Ovary (tissue), 9 donors: ENCODE results near the gene GPR78. TPM values are rescaled to one million over a fixed set of nuclear protein-coding genes. Genes with fewer than 3 reads are reported as not detected.

ENCODE experiments used
- DNase-seq, 5 donors: peaks; one replicate each; pipeline ENCODE4 v3.0.0-alpha.2; 2019 to 2020
- H3K27ac ChIP-seq, 2 donors: fragments of 200-600 bp; one replicate each; pipeline versions ENCODE4 v1.5.1 to v1.8.0; 2019 to 2022
- H3K27me3 ChIP-seq: fragments of 200-600 bp; one replicate; pipeline ENCODE4 v1.8.0; 2022
- H3K36me3 ChIP-seq: fragments of 200-600 bp; sonication (generic); one replicate; pipeline ENCODE4 v1.5.1; 2019
- H3K4me1 ChIP-seq: one replicate; pipeline ENCODE4 v1.8.1; 2013; ENCODE audit warnings: mild to moderate bottlenecking, moderate library complexity; ENCODE audit not compliant: insufficient read depth
- H3K4me3 ChIP-seq: fragments of 200-600 bp; sonication (generic); one replicate; pipeline ENCODE4 v1.5.1; 2017
- H3K9me3 ChIP-seq, 2 donors: fragments of 200-600 bp in 1 of 2; sonication (generic) in 1 of 2; one replicate each; pipeline versions ENCODE4 v1.5.1 to v1.8.1; 2013 to 2019; ENCODE audit warnings: mild to moderate bottlenecking in 1 of 2, moderate library complexity in 1 of 2
- CTCF ChIP-seq, 3 donors: fragments of 450-650 bp in 2 of 3; fragments of 200-600 bp in 1 of 3; IDR thresholded peaks; one replicate each; pipeline versions ENCODE4 v1.5.1 to v1.8.0; 2016 to 2022; ENCODE audit warnings: antibody characterized with exemption in 3 of 3, mild to moderate bottlenecking in 1 of 3
- EP300 ChIP-seq: sonication (generic); formaldehyde crosslinking; IDR thresholded peaks from one replicate; pipeline ENCODE4 v1.6.1; 2017; ENCODE audit warnings: antibody characterized with exemption
- POLR2A ChIP-seq: fragments of 450-650 bp; IDR thresholded peaks from one replicate; pipeline ENCODE4 v1.6.1; 2017; ENCODE audit warnings: antibody characterized with exemption, mild to moderate bottlenecking, moderate library complexity
- WGBS, 3 donors: extraction: QIAGEN DNeasy Blood & Tissue Kit in 1 of 3; methylation state at CpG; one replicate each; pipeline versions ENCODE4 v1.1.5 to v1.1.7; 2013 to 2017; 5-methylcytosine and 5-hydroxymethylcytosine counted together
- intact Hi-C, 4 donors: fragments of 100-400 bp; cut with DNase I; formaldehyde crosslinking; loops; one replicate each; pipeline versions ENCODE4 v1.11.0 to v1.15.1; 2022 to 2023
- polyA plus RNA-seq, 2 donors: library from polyadenylated mRNA; stranded (reverse); fragments of 200-250 nt in 1 of 2; fragments of 350-450 nt in 1 of 2; fragmentation: Illumina TruSeq in 1 of 2; extraction: RNeasy Lipid Tissue Mini Kit (QIAGEN cat#74804) in 1 of 2; gene quantifications; one replicate each; pipeline ENCODE4 v1.2.3, GENCODE V29; 2013 to 2014
- total RNA-seq, 7 donors: library from RNA; depleted of rRNA in 2 of 7; stranded (reverse); fragments of >200 nt in 2 of 7; fragmentation: NEBNext Ultra II Directional in 3 of 7; extraction: Animal tissue kit (Norgen Biotek cat#: 25700) in 3 of 7; gene quantifications; one replicate each; pipeline versions ENCODE4 v1.1.0 to v1.2.4, GENCODE V29; 2016 to 2023
- donor health status: DM: no; HTN: no; CAD: no; lungs with moderate emphysema.
- donor health status: DM: no; HTN: no; CAD: no.
- donor health status: Bipolar disorder and iron deficiency.
- donor health status: DM: yes; HTN: yes; CAD: no.
- donor health status: DM: no; HTN: no; CAD: no.
- donor health status: DM: yes; HTN: yes; CAD: no.

GPR78 gene
- total and polyA plus RNA-seq, 9 donors, result 1.0 to 14.7 (median 5.4) TPM

- no peak overlapping the region for H3K27ac ChIP-seq
- peaks cover 5% of the 10 kb centered on the region for H3K4me1 ChIP-seq
- intact Hi-C loops, result no loop called here
- 82 to 84% (median 84%) methylated on average over 14 to 15 of the region's 15 CpGs for WGBS, 3 donors
- no peak overlapping the region for H3K4me3 ChIP-seq
- H3K9me3 ChIP-seq, result no peaks in the 10 kb centered on the region
- DNase-seq, result peak in 1 of 5 donors; percentile 32
- H3K36me3 ChIP-seq, result no peaks in the 10 kb centered on the region
- H3K27me3 ChIP-seq, result no peaks in the 10 kb centered on the region
- TF ChIP-seq POLR2A, result no peak
- no peak for TF ChIP-seq CTCF (IDR thresholded peaks at IDR 0.05)
- no peak for TF ChIP-seq EP300
Measured at GRCh38 chr4:8538703-8539567, 41.3 kb upstream of the GPR78 start.

- H3K4me1 ChIP-seq, result peaks cover 4% of the 10 kb centered on the region
- H3K27me3 ChIP-seq, result no peaks in the 10 kb centered on the region
- 90 to 96% (median 92%) methylated on average over 5 of the region's 5 CpGs for WGBS, 3 donors
- no peak for TF ChIP-seq CTCF (IDR thresholded peaks at IDR 0.05)
- TF ChIP-seq EP300, result no peak
- no peak for TF ChIP-seq POLR2A
- H3K4me3 ChIP-seq, result no peak overlapping the region
- H3K36me3 ChIP-seq, result no peaks in the 10 kb centered on the region
- H3K9me3 ChIP-seq, result no peaks in the 10 kb centered on the region
- H3K27ac ChIP-seq, result no peak overlapping the region
- intact Hi-C loops, result no loop called here
- peak in 2 of 5 donors; percentile 7 to 10 for DNase-seq
Measured at GRCh38 chr4:8539661-8540060, 40.5 kb upstream of the GPR78 start.

GRCh38 chr4:8540072-8540471, 40.1 kb upstream of the GPR78 start:
- no peaks in the 10 kb centered on the region for H3K27me3 ChIP-seq
- peaks cover 4% of the 10 kb centered on the region for H3K4me1 ChIP-seq
- WGBS, 3 donors, result 48 to 84% (median 70%) methylated on average over 9 of the region's 9 CpGs
- no peaks in the 10 kb centered on the region for H3K36me3 ChIP-seq
- H3K9me3 ChIP-seq, result no peaks in the 10 kb centered on the region
- H3K27ac ChIP-seq, result no peak overlapping the region
- H3K4me3 ChIP-seq, result no peak overlapping the region
- TF ChIP-seq EP300 (no peak), CTCF (IDR thresholded peaks at IDR 0.05) (no peak)
- intact Hi-C loops, result no loop called here
- peak in 2 of 5 donors; percentile 9 to 29 for DNase-seq

GRCh38 chr4:8540586-8540985, 39.6 kb upstream of the GPR78 start:
- Histone ChIP-seq H3K4me1 (peaks cover 4% of the 10 kb centered on the region), H3K36me3 (no peaks in the 10 kb centered on the region), H3K4me3 (no peak overlapping the region), H3K27me3 (no peaks in the 10 kb centered on the region), H3K27ac (no peak overlapping the region), H3K9me3 (no peaks in the 10 kb centered on the region)
- WGBS, 3 donors, result 80 to 92% (median 88%) methylated on average over 11 of the region's 11 CpGs
- TF ChIP-seq CTCF (IDR thresholded peaks at IDR 0.05) (no peak), POLR2A (no peak), EP300 (no peak)
- intact Hi-C loops, result no loop called here
- peak in 2 of 5 donors; percentile 16 to 22 for DNase-seq
